ENCODE results near the gene SMOC1.

The SMOC1 gene

DNA sequence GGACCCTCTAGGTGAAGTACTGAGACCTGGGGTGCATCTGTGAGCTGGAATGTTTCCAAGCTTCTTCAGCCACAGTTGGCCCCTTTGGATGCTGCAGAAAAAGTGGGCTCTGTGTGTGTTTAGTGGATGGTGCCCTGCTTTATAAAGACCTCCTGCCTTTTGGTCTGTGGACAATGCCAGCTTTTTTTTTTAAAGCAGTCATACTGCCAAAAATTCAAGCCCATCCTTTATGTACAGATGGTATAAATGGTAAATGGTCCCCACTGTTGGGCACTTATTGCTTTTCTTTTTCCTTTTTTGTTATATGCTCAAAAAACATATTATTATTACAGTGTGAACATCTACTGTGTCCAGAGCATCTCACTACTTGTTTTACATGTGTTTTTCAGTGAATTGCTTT, 81.1 kb downstream of the SMOC1 start:
- TF ChIP-seq CTCF (conservative IDR thresholded peaks at IDR 0.05; ENCODE audit: low read depth) = no peak
- POLR2A ChIA-PET (ENCODE audit: low non-redundant PET) = no interaction called here
- no peak for DNase-seq (ENCODE audit: low spot score)
- CTCF ChIA-PET = no interaction called here
- H3K27ac ChIP-seq = no peak overlapping the region

- ChIA-PET POLR2A (ENCODE audit: low non-redundant PET) (no interaction called here), CTCF (interaction anchor here (0.5 kb wide), 2 partner anchors 141 to 943 kb away, joined by 3 to 5 read pairs; no protein-coding TSS in a partner anchor)
- no peak for TF ChIP-seq CTCF (conservative IDR thresholded peaks at IDR 0.05; ENCODE audit: low read depth)
- no peak for DNase-seq (ENCODE audit: low spot score)
- no peak overlapping the region for H3K27ac ChIP-seq
Observed at GRCh38 chr14:69963966-69964365, 84.8 kb downstream of the SMOC1 start.

GRCh38 chr14:69964841-69965240, 85.6 kb downstream of the SMOC1 start:
- ChIA-PET CTCF (interaction anchor here (0.7 kb wide), 1 partner anchor 315 kb away, joined by 3 read pairs; no protein-coding TSS in a partner anchor), POLR2A (ENCODE audit: low non-redundant PET) (no interaction called here)
- peak; percentile 20 for DNase-seq (ENCODE audit: low spot score)
- no peak for TF ChIP-seq CTCF (conservative IDR thresholded peaks at IDR 0.05; ENCODE audit: low read depth)
- H3K27ac ChIP-seq = no peak overlapping the region

GRCh38 chr14:69968132-69968531, 88.9 kb downstream of the SMOC1 start:
- CTCF ChIA-PET = interaction anchor here (0.6 kb wide), 1 partner anchor 796 kb away, joined by 4 read pairs; no protein-coding TSS in a partner anchor
- H3K27ac ChIP-seq = no peak overlapping the region
- DNase-seq (ENCODE audit: low spot score) = no peak
- POLR2A ChIA-PET (ENCODE audit: low non-redundant PET) = no interaction called here
- TF ChIP-seq CTCF (conservative IDR thresholded peaks at IDR 0.05; ENCODE audit: low read depth) = no peak

DNA sequence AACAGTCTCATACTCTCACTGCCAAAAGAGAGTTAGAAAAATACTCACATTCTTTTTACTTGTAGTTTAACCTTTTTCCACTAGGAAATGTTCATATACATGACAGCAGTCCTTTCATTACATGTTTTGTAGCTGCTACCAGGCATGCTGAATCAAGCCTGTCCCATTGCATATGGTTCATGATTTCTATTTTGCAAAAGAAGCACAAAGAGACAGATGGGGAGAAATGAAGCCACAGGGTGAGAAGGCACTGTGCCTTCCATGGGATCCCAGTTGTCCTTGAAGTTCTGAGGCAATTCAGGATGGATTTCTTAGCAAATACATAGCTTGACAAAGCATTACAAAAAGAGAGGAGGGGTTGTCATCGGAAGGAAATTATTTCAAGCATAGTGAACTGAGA, 89.5 kb downstream of the SMOC1 start:
- CTCF ChIA-PET = interaction anchor here (0.6 kb wide), 1 partner anchor 796 kb away, joined by 4 read pairs; no protein-coding TSS in a partner anchor
- TF ChIP-seq CTCF (conservative IDR thresholded peaks at IDR 0.05; ENCODE audit: low read depth) = no peak
- POLR2A ChIA-PET (ENCODE audit: low non-redundant PET) = no interaction called here
- no peak for DNase-seq (ENCODE audit: low spot score)
- no peak overlapping the region for H3K27ac ChIP-seq

DNA sequence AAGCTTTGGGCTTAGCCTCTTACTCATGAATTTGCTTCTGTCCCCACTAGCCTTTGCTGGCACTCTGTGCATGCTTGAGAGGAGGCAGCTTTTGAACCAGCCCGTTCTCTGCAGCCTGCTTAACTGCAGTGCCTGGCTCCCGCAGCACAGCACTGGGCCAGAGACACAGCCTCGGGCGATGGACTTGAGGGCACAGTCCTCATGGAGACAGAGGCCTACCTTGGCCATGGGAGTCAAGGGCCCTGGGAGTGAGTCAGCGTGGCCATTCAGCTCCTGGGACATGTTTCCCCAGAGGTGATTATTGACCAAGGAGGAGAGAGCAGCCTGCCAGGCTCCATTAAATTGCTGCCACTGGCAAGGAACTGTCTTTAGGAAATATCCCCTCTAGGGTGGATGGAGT, 93.5 kb downstream of the SMOC1 start:
- DNase-seq (ENCODE audit: low spot score) = no peak
- CTCF ChIA-PET = no interaction called here
- TF ChIP-seq CTCF (conservative IDR thresholded peaks at IDR 0.05; ENCODE audit: low read depth) = no peak
- POLR2A ChIA-PET (ENCODE audit: low non-redundant PET) = no interaction called here
- no peak overlapping the region for H3K27ac ChIP-seq

- no peak for DNase-seq (ENCODE audit: low spot score)
- ChIA-PET POLR2A (ENCODE audit: low non-redundant PET) (no interaction called here), CTCF (no interaction called here)
- no peak for TF ChIP-seq CTCF (conservative IDR thresholded peaks at IDR 0.05; ENCODE audit: low read depth)
- no peak overlapping the region for H3K27ac ChIP-seq
Observed at GRCh38 chr14:69973846-69974245, 94.6 kb downstream of the SMOC1 start.

Data from RWPE1 (cell line).